ENCODE results near the gene PKDCC. TPM values are rescaled to one million over a fixed set of nuclear protein-coding genes. Genes with fewer than 3 reads are reported as not detected.
A peak's percentile ranks its signal among the peaks of the same experiment; 100 is the strongest.

Gene PKDCC
- 10 to 100 TPM; 25.7 to 93.9 TPM for total RNA-seq

GRCh38 chr2:42047488-42048298 lies at the start of gene PKDCC:
Gene PKDCC, plus strand, starts transcription at chr2:42048021. Its CDS starts 179 bp downstream, at chr2:42048200.
- ATAC-seq (peak; percentile 84), DNase-seq (peak; percentile 76 to 86 (median 83))
- intact Hi-C loops (cut with DNase I) = no loop called here
- TF ChIP-seq POLR2A (IDR thresholded peaks at IDR 0.05) = peak in 1 of 3 donors; percentile 14
- TF ChIP-seq, protein P1, sequence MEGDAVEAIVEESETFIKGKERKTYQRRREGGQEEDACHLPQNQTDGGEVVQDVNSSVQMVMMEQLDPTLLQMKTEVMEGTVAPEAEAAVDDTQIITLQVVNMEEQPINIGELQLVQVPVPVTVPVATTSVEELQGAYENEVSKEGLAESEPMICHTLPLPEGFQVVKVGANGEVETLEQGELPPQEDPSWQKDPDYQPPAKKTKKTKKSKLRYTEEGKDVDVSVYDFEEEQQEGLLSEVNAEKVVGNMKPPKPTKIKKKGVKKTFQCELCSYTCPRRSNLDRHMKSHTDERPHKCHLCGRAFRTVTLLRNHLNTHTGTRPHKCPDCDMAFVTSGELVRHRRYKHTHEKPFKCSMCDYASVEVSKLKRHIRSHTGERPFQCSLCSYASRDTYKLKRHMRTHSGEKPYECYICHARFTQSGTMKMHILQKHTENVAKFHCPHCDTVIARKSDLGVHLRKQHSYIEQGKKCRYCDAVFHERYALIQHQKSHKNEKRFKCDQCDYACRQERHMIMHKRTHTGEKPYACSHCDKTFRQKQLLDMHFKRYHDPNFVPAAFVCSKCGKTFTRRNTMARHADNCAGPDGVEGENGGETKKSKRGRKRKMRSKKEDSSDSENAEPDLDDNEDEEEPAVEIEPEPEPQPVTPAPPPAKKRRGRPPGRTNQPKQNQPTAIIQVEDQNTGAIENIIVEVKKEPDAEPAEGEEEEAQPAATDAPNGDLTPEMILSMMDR (IDR thresholded peaks at IDR 0.05) = no peak
- 0 to 11% methylated on average over 3 to 37 of the region's 111 CpGs for WGBS, 2 donors
- no peaks in the 10 kb centered on the region for H3K27me3 ChIP-seq
- no peaks in the 10 kb centered on the region for H3K36me3 ChIP-seq (replicated peaks in 1 of 2; ENCODE audit: insufficient read depth in 1 of 2, low read depth in 2 of 2)
- peak within 1 kb of the TSS; percentile 28 to 39 for H3K4me3 ChIP-seq
- H3K9me3 ChIP-seq = no peaks in the 10 kb centered on the region
- H3K4me1 ChIP-seq = peaks cover 41% of the 10 kb centered on the region
- peak within 1 kb of the TSS; percentile 32 to 72 (median 58) for H3K27ac ChIP-seq

- DNase-seq (no peak), ATAC-seq (peak; percentile 35)
- no peaks in the 10 kb centered on the region for H3K36me3 ChIP-seq (replicated peaks in 1 of 2; ENCODE audit: insufficient read depth in 1 of 2, low read depth in 2 of 2)
- TF ChIP-seq POLR2A (IDR thresholded peaks at IDR 0.05) = no peak
- TF ChIP-seq, protein P1 (IDR thresholded peaks at IDR 0.05) = no peak
- H3K4me3 ChIP-seq = no peak overlapping the region
- intact Hi-C loops (cut with DNase I) = no loop called here
- WGBS, 2 donors = 68 to 70% methylated on average over 15 of the region's 15 CpGs
- H3K4me1 ChIP-seq = no peaks in the 10 kb centered on the region
- H3K9me3 ChIP-seq = no peaks in the 10 kb centered on the region
- no peak overlapping the region for H3K27ac ChIP-seq
- no peaks in the 10 kb centered on the region for H3K27me3 ChIP-seq
Measured at GRCh38 chr2:41998186-41999127, 49.4 kb upstream of the PKDCC start.

- intact Hi-C loops (cut with DNase I) = no loop called here
- Histone ChIP-seq H3K36me3 (replicated peaks in 1 of 2; ENCODE audit: insufficient read depth in 1 of 2, low read depth in 2 of 2) (no peaks in the 10 kb centered on the region), H3K27ac (no peak overlapping the region), H3K27me3 (no peaks in the 10 kb centered on the region), H3K9me3 (no peaks in the 10 kb centered on the region), H3K4me1 (no peaks in the 10 kb centered on the region), H3K4me3 (no peak overlapping the region)
- DNase-seq (no peak), ATAC-seq (no peak)
- WGBS, 2 donors = 79 to 100% methylated on average over 1 of the region's 1 CpG
- TF ChIP-seq, protein P1 (IDR thresholded peaks at IDR 0.05) = no peak
- no peak for TF ChIP-seq POLR2A (IDR thresholded peaks at IDR 0.05)
Measured at GRCh38 chr2:41999128-41999480, 48.7 kb upstream of the PKDCC start.

- Histone ChIP-seq H3K36me3 (replicated peaks in 1 of 2; ENCODE audit: insufficient read depth in 1 of 2, low read depth in 2 of 2) (no peaks in the 10 kb centered on the region), H3K4me1 (no peaks in the 10 kb centered on the region), H3K27ac (no peak overlapping the region), H3K4me3 (no peak overlapping the region), H3K9me3 (no peaks in the 10 kb centered on the region), H3K27me3 (no peaks in the 10 kb centered on the region)
- WGBS, 2 donors = 64 to 69% methylated on average over 9 of the region's 9 CpGs
- intact Hi-C loops (cut with DNase I) = no loop called here
- ATAC-seq = no peak
- no peak for DNase-seq
- TF ChIP-seq, protein P1 (IDR thresholded peaks at IDR 0.05) = no peak
- no peak for TF ChIP-seq POLR2A (IDR thresholded peaks at IDR 0.05)
Measured at GRCh38 chr2:41999592-42000281, 48.1 kb upstream of the PKDCC start.

Data from body of pancreas (tissue), 4 donors.